HG02610 (cell line): ENCODE results near the gene SEL1L3.

Experiments used
- ATAC-seq: cut with Tn5 transposase; IDR thresholded peaks from one replicate; pipeline ENCODE4 v1.9.1; 2021; ENCODE audit warnings: mild to moderate bottlenecking, moderate library complexity; ENCODE audit not compliant: unreplicated experiment

SEL1L3 gene

DNA sequence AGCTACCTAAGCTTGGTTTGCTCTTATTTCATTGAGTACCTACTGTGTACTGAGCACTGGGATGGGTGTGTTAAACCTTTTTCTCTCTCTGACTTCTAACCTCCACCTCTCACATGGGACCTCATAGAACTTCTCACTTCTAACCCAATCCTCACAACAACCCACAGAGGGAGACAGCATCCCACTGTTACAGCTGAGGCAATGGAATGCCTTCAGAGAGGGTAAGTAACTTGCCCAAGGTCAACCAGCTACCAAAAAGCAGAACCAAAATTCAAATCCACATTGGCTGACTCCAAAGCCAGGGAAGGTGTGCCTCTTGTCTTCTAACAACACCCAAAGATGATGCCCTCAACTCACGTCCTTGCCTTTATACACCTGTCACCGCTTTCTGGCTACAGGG, 5.4 kb downstream of the SEL1L3 start:
- no peak for ATAC-seq

DNA sequence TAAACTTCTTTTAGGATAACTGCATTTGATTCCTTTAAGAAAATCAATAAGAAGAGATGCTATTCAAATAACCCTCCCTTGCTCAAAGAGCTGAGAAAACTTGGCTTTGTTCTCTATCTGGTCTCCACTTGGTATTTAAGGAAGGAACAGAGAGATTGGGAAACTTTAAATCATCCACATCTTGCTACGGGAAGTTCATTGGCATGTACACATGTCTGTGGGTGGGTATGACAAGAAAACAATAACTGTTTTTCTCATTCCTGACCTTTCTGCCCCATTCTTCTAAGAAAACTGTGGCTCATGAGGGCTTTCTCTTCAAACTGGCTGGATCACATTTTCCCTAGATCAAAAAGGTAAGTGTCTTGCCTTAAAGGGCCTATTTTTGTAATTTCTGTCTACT, 6.0 kb downstream of the SEL1L3 start:
- no peak for ATAC-seq

DNA sequence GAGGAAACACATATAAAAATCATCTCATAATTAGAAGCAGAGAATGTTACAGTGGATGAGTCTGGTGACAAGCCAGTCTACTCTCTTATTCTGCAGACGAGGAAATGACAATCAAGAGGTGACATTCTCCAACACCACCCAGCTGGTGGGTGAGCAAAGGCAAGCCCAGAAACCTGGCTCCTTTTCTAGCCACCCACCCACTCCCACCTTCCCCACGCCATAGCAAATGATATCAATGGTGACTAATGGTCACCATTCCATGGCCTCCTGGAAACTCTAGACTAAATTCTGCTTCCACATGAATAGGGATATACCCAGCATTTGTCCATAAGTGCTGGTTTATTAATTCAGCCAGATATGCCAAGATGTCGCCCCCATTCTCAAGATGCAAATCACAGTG, 10.7 kb downstream of the SEL1L3 start:
- no peak for ATAC-seq

DNA sequence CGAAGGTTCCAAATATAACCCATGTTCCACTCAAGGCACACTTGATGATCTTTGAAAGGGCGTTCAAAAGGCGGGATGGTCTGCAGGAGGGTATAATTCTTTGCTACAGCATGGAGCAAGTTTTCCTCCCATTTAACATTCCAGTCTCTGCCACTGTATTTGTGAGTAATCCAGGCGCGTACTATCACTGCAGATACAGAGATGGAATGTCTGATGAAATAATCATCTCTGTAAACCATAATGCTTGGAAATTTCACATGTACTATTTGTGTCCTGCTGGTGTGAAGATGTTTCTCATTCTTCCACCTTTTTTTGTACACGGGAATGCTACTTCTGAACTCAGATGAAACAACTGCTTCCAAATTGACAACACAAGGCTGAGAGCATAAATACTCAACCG, 15.5 kb downstream of the SEL1L3 start:
- ATAC-seq, result no peak

DNA sequence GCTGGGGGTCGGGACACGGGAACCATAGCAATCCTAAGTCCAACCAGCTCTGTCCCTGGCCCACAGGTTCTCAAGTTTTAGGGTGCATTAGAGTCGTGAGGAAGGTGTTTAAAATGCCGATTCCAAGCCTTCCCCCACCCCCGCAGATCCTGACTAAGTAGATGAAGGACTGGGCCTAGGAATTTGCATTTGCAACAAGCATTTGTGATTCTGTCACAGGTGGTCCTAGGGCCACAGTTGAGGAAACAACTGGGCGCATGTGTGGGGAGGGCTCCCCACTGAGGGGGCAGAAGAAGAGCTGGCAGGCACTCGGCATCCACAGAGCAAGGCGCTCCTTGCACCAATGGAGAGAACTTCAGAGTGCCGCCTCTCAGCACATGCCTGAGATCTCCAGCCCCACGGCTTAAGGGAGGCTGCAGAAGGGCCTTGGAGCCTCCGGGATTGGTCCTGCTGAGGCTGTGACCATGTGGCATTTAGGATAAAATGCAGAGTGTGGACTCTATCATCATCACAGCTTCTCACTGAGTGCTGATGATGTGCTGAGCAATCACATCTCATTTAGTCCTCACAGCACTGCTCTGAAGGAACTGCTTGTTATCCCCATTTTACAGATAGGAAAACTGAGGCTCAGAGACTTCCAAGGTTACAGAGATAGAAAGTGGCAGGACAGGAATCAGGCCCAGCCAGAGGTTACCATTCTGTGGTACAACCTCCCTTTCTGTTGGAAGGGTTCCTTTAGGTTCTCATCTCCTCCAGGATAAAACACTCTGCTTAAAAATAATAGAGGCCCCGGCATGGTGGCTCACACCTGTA, 16.7 kb downstream of the SEL1L3 start:
- ATAC-seq, result no peak

DNA sequence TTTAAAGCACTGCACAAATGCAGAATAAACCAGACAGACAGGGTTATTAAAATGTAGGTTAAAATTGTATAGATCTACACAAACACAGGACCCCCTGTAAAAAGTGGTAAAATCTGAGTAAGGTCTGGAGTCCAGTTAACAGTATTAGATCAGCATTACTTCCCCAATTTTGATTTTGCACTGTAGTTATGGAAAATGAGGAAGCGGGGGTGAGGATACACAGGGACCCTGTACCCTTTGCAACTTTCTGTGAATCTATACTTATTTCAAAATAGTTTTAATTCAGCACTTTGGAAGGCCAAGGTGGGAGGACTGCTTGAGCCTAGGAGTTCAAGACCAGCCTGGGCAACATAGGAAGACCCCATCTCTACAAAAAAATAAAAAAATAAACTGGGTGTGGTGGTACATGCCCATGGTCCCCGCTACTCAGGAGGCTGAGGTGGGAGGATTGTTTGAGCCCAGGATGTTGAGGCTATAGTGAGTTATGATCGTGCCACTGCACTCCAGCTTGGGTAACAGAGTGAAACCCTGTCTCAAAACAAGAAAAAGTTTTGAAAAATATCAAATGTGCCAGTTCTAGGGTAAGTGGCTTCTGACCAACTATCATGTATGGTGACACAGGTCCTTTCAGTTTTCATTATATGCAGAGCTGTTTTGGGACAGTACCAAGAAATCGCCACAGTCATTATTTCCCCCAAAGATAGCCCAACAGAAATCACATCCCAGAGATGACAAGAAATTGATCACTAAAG, 17.7 kb downstream of the SEL1L3 start:
- ATAC-seq, result no peak

DNA sequence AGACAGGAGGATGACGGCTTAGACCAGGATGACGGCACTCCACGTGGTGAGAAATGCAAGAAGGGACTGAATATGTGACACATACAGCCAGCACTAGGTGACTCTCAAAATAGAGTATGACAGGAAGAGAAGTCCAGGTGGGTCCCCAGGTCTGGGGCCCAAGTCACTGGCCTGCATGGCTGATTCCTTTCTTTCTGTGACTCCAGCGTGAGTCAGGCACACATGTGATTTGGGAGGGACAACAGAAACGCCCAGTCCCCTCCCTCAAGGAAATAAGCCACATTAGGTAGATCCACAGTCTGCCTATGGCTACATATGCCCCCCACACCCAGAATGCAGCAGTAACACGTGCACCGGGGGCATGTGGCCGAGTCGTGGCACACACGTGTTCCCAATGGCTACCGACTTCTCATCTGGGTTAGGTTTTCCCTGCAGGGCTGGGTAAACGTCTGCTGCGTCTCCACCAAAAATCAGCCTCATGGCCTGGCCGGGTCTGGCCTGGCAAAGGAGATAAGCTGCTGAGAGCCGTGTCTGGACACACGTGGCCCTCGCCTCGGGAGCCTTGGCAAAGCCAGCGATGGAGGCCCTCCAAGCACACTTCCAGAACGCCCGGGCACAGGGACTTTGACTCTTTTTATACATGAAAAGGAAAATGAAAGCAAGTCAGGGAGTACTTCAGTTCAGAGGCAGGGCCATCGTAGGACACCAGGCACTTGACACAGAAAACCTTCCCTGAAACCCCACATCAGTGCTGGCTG, 19.3 kb downstream of the SEL1L3 start:
- ATAC-seq, result peak; percentile 35

DNA sequence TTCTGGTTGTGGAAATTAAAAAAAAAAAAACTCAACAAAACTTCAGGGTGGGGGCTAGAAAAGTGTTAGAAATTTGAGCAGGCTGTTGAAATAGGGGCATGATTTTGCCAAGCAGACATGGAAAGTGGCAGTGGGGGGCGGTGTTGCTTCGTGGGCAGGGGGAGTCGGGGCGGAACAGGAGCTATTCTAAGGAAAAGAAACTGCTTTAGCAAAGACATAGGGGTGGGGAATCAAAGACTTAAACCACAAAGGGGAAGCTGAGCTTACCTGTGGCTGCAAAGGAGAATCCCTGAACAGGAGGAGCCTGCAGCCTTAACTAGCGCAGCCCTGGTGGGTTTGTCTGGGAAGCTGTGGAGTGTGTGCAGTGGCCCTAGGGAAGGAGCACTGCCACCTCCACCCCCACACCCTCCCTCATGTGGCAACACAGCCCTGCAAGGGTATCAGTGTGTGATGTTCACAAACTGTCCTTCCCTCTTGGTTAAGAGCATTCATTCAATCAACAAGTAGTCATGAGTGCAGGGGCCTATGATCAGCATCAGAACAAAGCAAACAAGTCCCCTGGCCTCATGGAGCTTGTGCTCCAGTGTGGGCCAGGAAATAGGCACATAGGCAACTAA, 20.5 kb downstream of the SEL1L3 start:
- peak; percentile 62 for ATAC-seq

DNA sequence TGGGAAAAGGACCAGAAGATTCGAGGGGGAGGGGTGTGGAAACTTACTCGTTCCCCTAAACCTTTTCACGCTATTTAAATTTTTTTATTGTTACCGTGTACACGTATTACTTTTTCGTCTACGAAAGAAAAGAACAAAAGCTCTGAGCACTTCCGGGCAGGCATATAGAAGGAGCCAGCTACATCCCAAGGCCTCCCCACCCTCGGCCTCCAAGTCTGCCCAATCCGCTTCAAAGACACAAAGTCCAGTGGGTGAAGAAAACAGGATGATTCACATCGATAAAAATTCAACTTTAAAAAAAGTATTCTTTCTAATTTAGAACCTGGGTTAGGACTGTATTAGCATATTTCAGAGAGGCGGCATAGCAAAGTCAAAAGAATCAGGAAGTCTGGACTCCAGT, 23.1 kb downstream of the SEL1L3 start:
- ATAC-seq, result no peak

DNA sequence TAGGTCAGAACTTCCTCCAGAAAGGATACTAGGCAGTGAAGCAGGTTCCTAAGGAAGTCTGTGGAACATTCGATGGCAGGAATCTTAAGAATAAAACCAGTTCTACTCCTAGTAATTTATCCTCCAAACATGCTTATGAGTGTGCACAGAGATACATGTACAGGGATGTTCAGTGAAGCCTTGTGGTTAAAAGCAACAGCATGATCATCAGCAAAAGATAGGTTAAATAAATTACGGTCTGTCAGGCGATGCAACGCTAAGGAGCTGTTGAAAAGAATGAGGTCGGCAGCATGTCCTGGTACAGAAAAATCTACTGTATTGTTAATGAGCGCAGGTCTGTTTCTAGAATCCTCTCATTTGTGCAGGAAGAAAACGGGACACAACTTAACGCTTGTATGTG, 23.6 kb downstream of the SEL1L3 start:
- no peak for ATAC-seq

DNA sequence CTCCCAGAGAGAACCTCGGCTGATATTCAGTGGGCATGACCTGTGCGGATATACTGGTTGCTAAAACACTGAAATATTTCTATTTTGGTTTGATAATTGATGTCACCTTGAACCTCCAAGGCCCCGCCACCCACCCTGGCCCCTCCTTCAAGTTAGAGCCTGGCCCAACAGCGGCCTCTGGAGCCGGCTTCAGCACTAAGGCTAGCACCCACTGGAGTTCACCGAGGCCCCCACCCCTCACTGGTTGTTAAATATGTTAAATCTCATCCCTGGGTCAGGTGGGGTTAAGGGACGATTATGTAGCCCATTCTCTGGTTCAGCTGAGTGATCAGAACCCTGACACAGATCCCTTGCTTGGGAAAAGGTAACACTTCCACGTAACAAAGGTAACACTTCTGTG, 24.3 kb downstream of the SEL1L3 start:
- no peak for ATAC-seq

DNA sequence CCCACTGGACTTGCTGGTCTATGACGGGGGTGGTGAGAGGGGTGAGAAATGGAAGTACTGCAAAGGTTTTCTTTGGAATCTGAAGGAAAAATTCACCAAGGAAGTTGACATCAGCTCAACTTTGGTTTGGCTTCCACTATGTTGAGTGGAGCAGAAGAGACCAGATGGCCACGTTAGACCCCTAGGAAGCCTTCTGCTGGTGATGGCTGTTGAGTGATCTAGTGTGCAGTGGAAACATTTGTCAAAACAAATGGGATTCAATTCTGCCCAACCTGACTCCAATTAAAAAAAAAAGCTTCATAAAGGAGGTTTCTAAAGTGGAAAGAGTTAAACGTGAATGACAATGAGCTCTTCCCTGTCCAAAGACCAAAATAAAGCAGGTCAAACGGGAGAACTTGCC, 25.7 kb downstream of the SEL1L3 start:
- no peak for ATAC-seq

DNA sequence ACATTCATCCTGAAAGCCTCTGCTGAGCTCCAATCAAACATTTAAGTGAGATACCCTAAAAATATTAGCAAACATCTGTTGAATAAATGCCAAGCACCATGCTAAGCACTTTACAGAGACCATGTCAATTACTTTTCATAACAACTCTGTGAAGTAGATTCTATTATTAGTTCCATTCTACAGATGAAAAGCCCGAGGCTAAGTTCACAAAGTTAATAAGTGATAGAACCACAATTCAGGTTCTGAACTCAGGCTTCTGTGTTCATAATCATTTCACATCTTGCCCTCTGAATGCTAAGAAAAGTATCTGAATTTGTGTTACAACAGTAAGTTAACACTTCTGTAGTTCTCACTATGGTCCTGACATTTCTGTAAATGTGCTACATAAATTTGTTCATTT, 27.4 kb downstream of the SEL1L3 start:
- ATAC-seq, result no peak

DNA sequence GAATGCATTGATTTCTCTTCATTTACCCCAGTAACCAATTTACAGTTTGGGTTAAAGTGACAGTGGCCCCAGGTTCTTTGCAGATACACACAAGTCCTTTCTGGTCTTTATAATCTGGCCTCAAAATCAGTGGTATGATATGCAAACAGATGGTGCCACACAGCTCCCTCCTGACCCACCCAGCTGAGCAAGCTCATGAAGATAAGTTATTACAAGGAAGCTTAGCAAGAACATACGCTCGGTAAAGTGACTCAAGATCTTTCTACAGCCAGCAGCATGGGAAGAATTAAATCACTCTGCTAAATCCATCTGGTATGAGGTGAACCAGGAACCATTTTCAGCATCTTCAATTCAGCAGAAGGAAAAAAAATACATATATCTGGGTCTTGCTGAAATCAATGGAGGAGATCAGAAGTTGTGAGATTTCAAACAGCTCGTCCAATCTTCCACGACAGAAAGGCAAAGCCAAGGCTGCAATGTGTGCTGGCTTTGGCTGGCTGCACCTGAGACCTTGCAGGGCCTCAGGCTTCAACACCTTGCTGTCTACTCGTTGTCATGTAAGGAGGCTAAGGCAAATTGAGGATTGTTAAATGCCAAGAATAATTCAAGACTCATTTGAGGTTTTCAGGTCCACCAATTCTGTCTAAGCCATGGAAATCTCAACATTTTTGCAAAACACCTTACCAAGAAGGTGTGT, 28.2 kb downstream of the SEL1L3 start:
- no peak for ATAC-seq

DNA sequence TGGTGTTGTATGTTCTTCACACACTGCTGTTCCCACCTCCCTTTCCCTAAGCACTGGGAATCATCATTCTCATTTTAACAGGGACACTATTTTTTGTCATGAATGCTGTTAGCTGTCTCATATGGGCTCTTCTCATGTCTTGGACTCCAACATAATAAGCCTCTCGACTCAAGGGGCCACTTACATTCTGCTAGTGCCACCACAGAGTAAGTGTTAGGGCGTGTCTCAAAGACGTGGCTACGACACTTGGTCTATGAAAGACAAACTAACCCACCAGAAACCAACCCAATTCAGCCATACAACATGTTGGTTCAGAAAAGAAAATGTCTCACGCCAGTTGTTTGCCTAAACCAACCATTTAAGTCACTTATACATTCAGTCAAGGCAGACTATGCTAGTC, 32.2 kb downstream of the SEL1L3 start:
- ATAC-seq, result no peak

DNA sequence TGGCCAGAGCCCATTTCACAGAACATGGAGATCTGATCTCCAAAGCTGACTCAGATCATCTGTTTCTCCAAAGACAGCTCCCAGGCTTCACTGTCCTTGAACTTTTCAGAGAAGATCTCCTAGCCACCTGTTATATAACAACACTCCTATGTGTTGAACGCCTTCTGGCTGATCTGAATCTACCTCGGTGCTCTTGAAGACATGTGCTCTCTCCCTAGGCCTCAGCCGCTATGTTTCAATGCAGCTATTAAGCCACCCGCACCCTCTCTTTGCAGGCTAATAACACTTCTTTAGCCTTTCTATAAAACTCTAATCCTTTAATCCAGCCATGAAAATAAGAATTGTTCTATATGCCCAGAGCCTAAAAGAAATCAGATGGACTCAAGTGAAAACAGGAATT, 34.9 kb downstream of the SEL1L3 start:
- no peak for ATAC-seq

DNA sequence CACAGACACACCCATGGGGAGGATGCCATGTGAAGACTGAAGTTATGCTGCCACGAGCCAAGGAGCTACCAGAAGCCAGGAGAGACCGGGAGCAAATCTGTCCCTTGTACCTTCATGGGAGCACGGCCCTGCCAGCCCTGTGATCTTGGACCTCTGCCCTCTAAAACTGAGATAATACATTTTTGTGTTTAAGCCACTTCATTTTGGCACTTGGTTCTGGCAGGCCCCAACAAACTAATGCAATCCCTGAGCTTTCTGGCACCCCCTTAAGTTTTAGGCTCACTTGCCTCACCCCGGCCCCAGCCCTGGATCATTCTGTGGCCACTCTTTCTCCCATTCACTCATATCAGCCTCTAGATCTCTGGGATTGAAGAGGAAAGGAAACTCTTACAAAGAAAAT, 35.4 kb downstream of the SEL1L3 start:
- ATAC-seq, result no peak

DNA sequence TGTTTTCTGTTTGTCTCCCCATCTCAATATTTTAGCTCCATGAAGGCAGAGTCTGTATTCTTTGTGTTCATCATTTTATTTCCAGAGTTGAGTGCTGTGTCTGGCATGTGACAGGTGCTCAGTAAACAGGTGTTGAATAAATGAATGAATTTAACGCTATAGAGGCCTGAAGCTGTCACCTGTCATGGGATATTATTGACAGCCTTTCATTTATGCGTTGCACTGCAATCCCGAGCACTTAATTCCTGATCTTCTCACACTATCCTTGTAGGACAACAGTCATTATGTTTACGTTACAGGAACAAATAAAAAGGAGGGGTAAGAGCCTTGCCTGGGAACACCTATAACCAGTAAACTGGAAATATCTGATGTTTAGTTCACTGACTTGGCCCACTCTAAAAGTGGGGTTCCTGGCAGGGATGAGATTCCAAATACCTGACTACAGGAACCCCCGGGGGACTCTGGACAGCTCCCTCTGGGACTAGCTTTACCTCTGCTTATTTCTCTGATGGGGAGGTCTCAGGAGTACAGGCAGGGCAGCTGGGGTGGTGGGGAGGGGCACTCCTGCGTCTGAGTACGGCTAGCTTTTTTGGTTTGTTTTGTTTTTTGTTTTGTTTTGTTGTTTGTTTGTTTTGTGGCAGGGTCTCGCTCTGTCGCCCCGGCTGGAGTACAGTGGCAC, 36.6 kb downstream of the SEL1L3 start:
- ATAC-seq, result no peak

DNA sequence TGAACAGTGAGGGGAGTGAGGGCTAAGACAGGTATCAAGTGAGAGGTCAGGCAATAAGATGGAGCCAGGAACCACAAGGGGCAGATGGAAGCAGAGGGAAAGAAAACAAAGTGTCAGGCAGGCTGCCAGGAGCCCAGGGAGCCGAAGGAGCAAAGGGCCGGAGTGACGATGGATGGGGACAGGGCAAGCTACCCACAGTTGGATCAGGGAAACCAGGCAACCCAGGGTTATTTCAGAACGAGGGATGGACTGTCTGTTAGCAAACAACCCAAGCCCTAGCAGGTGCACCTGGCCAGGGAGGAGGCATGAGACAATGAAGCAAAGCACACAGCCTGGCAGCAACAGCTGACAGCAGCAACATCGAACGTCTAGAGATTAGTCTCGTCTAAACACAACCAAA, 39.2 kb downstream of the SEL1L3 start:
- ATAC-seq, result no peak

DNA sequence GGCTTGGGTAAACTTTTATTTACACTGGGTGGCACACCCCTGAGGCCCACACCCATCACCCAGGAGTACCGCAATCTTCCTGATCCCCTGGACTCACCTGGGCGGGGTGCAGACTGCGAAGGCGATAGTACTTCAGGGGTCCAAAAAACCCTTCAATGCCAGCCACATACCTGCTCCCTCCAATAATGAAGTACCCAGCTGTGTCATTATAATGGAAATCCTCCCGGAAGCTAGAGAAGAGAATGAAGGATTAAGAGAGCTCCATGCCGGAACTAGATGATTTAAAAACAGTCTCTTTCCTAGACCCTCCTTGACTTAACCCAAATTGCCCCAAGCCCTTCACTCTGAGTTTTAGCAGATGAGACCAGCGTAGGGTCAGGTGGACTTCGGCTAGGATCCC, 40.9 kb downstream of the SEL1L3 start:
- no peak for ATAC-seq
